ENCODE data around the gene VAPA. TPM values are rescaled to one million over a fixed set of nuclear protein-coding genes. Genes with fewer than 3 reads are reported as not detected.

Gene VAPA
- total and polyA plus RNA-seq, 2 donors (not counting 3 experiments of a cell fraction or from before 2014, with no cell fraction given) = 105 to 163 TPM

DNA sequence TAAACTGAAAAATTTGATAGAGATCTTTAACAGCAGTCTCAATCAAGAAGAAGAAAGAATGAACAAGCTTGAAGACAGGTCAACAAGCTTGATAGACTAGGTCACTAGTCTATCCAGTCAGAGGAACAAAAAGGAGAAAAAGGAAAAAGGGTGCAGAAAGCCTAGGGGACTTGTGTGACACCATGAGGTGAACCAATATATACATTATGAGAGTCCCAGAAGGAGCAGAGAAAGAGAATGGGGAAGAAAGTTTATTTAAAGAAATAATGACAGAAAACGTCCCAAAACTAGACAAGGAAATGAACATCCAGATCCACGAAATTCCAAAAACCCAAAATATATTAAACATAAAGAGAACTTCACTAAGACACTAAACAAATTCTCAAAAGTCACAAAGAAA lies 84.5 kb downstream of the VAPA start:
- ChIA-PET POLR2A (no interaction called here), CTCF (interaction anchor here (1.1 to 1.7 kb wide), 2 partner anchors 8 to 11 kb away, joined by 3 read pairs; no protein-coding TSS in a partner anchor)
- H3K9me1 ChIP-seq (replicated peaks; ENCODE audit: control insufficient read depth, extremely low read depth, insufficient read depth, low read length) = no peaks in the 10 kb centered on the region
- H3K9me3 ChIP-seq (replicated peaks; ENCODE audit: control insufficient read depth, insufficient read depth, low read length) = no peaks in the 10 kb centered on the region
- DNase-seq (ENCODE audit: low read depth, low spot score) (no peak), FAIRE-seq (no peak)
- dilution Hi-C loops (cut with MboI; ENCODE audit: extremely low pct_ligation_motif_present, low sequenced_read_pairs) (loop anchor here (25.0 kb wide), 1 partner anchor 514 kb away; no protein-coding TSS in a partner anchor), intact Hi-C loops (cut with micrococcal nuclease) (no loop called here)
- no peaks in the 10 kb centered on the region for H3K36me3 ChIP-seq (ENCODE audit: control insufficient read depth in 2 of 2, extremely low read depth in 1 of 2, insufficient read depth in 2 of 2, low read length in 2 of 2)
- H3K9ac ChIP-seq (replicated peaks; ENCODE audit: extremely low read depth, insufficient read depth, low read length) = no peak overlapping the region
- H2AFZ ChIP-seq (ENCODE audit: low read depth, low read length) = no peak overlapping the region
- TF ChIP-seq MYC (IDR thresholded peaks at IDR 0.05; ENCODE audit: low read depth, low read length) (no peak), FOS (IDR thresholded peaks at IDR 0.05; ENCODE audit: borderline replicate concordance, insufficient read depth, low read length) (no peak), POLR2AphosphoS5 (IDR thresholded peaks at IDR 0.05; ENCODE audit: insufficient read depth, low read depth, low read length) (no peak), POLR2A (IDR thresholded peaks at IDR 0.05; ENCODE audit: low read depth, low read length) (no peak), EZH2 (IDR thresholded peaks at IDR 0.05; ENCODE audit: borderline replicate concordance, low read depth, low read length, severe bottlenecking) (no peak), GATA2 (IDR thresholded peaks at IDR 0.05; ENCODE audit: insufficient read depth, insufficient read length, low read depth, low read length) (no peak), JUN (IDR thresholded peaks at IDR 0.05; ENCODE audit: borderline replicate concordance, insufficient read depth, insufficient read length, low read depth) (no peak)
- TF ChIP-seq, protein P1, sequence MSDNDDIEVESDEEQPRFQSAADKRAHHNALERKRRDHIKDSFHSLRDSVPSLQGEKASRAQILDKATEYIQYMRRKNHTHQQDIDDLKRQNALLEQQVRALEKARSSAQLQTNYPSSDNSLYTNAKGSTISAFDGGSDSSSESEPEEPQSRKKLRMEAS (IDR thresholded peaks at IDR 0.05; ENCODE audit: insufficient read depth, insufficient read length) = no peak
- TF ChIP-seq, protein P2, sequence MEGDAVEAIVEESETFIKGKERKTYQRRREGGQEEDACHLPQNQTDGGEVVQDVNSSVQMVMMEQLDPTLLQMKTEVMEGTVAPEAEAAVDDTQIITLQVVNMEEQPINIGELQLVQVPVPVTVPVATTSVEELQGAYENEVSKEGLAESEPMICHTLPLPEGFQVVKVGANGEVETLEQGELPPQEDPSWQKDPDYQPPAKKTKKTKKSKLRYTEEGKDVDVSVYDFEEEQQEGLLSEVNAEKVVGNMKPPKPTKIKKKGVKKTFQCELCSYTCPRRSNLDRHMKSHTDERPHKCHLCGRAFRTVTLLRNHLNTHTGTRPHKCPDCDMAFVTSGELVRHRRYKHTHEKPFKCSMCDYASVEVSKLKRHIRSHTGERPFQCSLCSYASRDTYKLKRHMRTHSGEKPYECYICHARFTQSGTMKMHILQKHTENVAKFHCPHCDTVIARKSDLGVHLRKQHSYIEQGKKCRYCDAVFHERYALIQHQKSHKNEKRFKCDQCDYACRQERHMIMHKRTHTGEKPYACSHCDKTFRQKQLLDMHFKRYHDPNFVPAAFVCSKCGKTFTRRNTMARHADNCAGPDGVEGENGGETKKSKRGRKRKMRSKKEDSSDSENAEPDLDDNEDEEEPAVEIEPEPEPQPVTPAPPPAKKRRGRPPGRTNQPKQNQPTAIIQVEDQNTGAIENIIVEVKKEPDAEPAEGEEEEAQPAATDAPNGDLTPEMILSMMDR (IDR thresholded peaks at IDR 0.05; ENCODE audit: extremely low read depth in 1 of 2, insufficient read depth in 1 of 2, low read depth in 1 of 2, low read length in 2 of 2) = no peak
- no peak overlapping the region for H3K4me3 ChIP-seq (replicated peaks in 1 of 3; ENCODE audit: insufficient read depth in 1 of 3, low read depth in 1 of 3, low read length in 3 of 3)
- H3K27ac ChIP-seq (ENCODE audit: insufficient read depth, low read depth, low read length) = no peak overlapping the region
- H4K20me1 ChIP-seq (replicated peaks; ENCODE audit: control insufficient read depth, extremely low read depth, insufficient read depth, low read length) = no peaks in the 10 kb centered on the region
- no peaks in the 10 kb centered on the region for H3K4me1 ChIP-seq (ENCODE audit: control insufficient read depth, extremely low read depth, insufficient read depth, low read length)
- peaks cover 3 to 4% of the 10 kb centered on the region in 2 experiments for H3K27me3 ChIP-seq (ENCODE audit: control insufficient read depth in 2 of 2, insufficient read depth in 2 of 2, low read length in 2 of 2)
- no TSS peak for BruUV-seq (replicated peaks)
- no peak overlapping the region for H3K4me2 ChIP-seq (ENCODE audit: insufficient read depth, low read length)
- H3K79me2 ChIP-seq (ENCODE audit: control insufficient read depth, insufficient read depth, low read length) = no peaks in the 10 kb centered on the region
